EL (cell line): ENCODE results near the gene MDP1.

ENCODE experiments used
- DNase-seq: peaks from one replicate; pipeline ENCODE4 v3.0.0-alpha.2; 2016

MDP1 gene

DNA sequence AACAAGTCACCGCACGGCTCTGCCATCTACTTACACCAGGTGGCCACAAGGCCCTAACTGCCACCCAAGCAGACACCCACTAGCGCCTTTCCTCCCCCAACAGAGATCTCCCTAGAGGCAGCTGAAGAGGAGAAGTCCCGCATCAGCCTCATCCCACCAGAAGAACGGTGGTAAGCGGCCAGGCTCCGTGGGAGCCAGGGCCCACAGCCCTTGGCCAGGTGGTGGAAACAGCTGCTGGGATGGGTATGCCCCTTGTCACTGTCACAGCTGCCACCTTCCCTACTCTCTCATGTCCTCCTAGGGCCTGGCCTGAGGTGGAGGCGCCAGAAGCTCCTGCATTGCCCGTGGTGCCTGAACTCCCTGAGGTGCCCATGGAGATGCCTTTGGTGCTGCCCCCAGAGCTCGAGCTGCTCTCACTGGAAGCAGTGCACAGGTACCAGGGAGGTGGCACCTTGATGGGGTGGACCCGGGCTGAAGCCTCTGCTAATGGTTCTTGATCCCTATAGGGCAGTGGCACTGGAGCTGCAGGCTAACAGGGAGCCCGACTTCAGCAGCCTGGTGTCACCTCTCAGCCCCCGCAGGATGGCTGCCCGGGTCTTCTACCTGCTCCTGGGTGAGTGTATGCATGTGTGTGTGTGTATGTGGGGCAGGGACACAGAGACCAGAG, 36.4 kb downstream of the MDP1 start:
- DNase-seq, result no peak

DNA sequence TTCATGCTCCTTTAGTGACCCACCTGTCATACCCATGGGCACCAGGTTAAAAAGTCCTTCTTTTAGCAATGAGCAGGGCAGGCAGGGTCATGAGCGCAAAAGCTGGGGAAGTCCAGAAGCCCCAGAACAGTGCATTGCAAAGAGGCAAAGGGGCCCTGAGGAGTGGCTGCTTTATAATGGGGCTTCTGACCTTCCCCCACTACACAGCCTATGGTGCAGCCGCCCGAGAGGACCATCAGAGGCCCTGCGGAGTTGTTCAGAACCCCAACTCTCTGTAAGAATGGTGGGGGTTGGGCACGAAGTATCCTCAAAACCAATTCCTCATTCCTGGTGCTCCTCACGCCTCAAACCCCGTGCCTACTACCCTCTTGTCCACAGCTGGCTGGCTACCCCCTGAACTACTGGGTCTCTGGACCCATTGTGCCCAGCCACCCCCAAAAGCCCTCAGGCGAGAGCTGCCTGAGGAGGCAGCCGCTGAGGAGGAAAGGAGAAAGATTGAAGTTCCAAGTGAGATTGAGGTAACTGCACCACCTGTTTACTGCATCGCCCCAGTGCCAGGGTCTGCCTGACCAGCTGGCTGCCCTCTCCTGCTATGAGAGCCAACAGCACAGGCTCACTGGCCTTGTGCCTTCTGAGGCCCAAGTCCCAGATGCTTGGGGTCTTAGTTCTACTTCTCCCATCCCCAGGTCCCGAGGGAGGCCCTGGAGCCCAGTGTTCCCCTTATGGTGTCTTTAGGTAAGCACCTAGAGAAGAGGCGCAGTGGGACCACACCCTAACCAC, 37.3 kb downstream of the MDP1 start:
- DNase-seq, result no peak

DNA sequence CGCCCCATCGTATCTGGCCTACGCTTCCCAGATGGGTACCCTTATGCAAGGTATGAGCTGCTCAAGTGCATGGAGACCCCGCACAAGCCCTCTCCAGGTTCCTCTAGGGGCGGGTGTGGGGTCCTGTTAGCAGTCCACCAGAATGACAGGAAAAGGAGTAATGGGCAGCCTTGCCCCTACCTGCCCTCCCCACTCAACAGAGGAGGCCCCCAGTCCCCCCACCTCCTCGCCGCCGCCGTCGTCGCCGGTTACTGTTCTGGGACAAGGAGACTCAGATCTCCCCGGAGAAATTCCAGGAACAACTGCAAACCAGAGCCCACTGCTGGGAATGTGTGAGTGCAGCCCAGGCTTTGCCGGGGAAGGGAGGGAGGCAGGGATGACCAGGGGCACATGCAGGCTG, 38.0 kb downstream of the MDP1 start:
- no peak for DNase-seq

DNA sequence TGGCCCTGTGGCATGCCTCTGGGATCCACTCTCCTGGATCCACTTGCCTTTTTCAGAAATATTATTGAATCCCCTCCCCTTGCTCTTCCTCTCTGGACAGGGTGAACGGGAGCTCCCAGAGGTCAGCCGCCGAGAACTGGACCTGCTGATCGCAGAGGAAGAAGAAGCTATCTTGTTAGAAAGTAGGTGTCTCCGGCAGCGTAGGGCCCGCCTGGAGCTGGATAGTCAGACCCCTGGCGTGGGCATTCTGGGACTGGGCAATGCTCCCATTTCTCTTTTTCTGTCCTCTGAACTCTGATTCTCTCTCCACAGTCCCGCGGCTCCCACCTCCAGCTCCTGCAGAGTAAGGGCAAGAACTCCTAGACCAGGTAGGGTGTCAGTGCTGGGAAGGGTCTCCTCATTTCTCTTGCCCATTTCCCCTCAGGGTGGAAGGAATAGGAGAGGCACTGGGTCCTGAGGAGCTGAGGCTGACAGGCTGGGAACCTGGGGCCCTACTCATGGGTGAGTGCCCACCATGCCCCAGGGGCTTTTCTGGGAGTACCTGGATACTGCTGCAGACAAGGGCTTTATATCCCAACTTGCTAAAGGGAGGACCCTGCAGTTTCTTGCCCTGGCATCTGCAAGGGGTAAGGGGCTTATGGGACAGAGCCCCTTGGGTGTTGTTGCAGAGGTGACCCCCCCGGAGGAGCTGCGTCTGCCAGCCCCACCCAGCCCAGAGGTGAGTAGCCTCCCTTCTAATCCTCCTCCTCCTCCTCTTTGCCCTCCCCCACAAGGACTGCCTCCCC, 38.6 kb downstream of the MDP1 start:
- DNase-seq, result no peak

DNA sequence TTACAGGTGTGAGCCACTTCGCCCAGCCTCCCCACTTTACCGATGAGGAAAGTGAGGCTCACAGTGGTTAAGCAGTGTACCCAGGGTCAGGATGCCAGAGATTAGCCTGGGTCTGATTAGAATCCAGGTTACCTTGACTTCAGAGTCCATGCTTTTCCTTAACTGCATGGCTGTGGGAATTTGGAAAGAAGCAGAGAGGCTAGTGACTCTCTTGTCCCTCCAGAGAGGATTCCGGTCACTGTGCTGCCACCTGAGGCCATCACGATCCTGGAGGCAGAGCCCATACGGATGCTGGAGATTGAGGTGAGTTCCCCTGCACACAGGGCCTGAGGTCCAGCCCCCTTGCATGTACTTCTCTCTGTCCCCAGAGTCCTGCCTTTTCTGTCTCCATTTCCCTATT, 39.3 kb downstream of the MDP1 start:
- no peak for DNase-seq

DNA sequence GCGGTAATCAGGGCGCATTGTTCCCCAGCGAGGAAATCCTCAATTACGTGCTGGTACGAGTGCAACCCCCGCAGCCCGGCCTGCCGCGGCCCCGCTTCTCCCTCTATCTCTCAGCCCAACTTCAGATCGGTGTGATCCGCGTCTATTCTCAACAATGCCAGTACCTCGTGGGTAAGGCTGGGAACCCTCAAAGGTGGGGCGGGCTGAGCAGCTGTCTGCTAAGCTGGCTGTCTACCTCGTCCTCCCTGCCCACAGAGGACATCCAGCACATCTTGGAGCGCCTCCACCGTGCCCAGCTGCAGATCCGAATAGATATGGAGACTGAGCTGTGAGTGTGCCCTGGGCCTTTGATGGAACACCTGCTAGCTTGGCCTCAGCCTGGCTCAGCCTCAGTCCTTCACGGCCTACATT, 43.0 kb downstream of the MDP1 start:
- DNase-seq, result no peak

DNA sequence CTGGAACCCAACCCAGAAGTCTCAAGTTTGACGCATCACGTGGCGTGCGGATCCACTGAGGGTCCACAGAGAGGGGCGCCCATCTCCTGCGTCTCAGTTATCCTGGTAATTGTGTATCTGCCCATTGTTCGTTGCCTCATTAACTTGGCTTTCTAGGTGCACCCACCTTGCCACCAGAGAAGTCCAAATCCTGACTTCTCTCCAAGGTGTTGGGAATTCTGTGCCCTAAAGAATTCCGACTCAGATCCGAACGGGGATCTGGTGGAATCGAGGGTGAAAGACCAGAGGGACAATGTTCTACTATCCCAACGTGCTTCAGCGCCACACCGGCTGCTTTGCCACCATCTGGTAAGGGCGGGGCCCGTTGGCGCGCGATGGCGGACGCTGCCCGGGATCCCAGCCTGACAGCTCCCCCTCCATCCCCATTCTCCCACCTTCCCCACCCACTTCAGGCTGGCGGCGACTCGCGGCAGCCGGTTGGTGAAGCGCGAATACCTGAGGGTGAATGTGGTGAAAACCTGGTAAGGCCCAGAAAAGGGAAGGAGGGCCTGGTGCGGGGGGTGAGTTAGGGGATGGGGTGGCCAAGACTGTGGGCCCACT, 43.5 kb downstream of the MDP1 start:
- no peak for DNase-seq

DNA sequence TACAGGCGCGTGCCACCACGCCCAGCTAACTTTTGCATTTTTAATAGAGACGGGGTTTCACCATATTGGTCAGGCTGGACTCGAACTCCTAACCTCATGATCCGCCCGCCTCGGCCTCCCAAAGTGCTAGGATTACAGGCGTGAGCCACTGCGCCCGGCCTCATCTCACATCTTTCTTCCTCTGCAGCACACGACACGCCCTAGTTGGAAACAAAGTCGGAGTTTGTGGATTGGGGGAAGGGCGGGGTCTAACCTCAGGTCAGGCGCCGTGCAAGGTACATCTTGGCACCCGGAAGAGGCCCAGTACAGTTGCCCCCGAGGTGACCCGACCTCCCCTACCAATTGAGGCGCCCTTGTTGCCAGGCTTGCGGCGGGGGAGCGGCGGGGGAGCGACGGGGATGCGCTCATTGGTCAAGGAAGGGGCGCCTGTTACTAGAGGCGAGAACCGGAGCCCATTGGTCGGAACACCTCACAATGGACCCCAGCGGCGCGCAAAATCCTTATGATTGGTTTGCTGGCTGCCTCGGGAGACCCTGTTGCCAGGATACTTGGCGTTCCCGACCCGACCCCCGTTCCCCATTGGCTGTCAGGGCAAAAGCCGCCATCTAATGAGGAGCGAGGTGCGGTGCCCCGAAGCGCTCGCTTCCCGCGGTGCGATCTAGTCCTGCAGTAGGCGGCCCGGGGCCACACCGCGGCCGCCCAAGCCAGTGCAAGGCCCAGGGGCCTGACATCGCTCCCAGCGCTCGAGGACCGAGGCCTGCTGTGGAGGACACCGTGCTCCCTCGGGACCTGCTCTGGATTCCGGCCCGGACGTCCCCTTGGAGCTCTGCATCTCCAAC, 44.2 kb downstream of the MDP1 start, which contains the start of gene REC8:
REC8 (plus strand) TSS at position 659 of the 839 bp plus-strand sequence. CDS start 473 bp downstream, outside the sequence.
- DNase-seq, result no peak

DNA sequence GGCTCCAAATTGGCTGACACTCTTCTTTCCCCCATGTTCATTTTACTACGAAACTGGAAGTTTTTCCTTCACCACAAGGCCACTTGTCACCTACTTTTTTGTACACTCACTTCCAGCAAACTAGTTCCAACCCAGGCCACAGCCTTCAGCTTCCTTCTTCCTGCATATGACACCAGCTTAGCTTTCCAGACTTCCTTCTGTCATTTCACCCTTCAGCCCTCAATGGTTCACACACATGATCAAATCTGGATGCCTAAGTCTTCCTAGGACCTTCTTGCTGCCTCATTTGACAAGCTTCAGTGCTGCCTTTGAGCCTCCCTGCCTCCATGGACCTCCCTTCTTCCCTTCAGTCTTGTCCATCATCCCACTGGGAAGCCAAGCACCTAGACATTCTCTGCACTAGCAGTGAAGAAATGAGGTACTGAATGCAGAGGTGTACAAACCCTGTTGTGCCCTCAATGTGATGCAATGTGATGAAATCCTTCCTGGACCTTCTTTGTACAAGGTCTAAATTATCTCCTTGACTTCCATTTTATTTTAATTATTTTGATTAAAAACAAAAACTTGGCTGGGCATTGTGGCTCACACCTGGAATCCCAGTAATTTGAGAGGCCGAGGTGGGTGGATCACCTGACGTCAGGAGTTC, 48.3 kb downstream of the MDP1 start:
- DNase-seq, result no peak

DNA sequence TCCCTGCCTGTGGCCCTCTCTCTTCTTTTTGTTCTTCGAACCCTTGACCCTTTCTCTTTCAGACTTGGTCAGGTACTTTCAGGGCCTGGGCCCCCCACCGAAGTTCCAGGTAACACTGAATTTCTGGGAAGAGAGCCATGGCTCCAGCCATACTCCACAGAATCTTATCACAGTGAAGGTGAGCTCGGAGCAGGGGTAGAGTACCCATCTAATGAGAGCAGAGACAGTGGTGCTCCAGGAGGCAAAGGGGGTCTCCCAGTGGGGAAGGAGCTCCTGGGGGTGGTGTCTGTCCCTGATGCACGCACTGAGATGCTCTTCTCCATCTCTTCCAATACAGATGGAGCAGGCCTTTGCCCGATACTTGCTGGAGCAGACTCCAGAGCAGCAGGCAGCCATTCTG, 50.1 kb downstream of the MDP1 start:
- no peak for DNase-seq

DNA sequence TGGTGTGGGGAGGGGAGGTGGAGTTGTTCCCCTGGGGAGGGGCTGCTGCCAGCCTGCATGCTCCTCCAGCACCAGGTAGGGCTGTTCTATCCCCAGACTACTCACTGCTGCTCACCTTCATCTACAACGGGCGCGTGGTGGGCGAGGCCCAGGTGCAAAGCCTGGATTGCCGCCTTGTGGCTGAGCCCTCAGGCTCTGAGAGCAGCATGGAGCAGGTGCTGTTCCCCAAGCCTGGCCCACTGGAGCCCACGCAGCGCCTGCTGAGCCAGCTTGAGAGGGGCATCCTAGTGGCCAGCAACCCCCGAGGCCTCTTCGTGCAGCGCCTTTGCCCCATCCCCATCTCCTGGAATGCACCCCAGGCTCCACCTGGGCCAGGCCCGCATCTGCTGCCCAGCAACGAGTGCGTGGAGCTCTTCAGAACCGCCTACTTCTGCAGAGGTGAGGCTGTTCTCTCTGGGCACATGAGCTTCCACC, 51.3 kb downstream of the MDP1 start:
- no peak for DNase-seq
